Uterus (tissue), 2 donors: Measurements from ENCODE around the gene RBM5.

Experiments used
- CTCF ChIP-seq, 4 experiments: fragments of 200-600 bp in 2 of 4; fragments of 450-650 bp in 2 of 4; sonication (generic) in 2 of 4; IDR thresholded peaks; one replicate each; pipeline ENCODE4 v1.5.1; 2016 to 2019; ENCODE audit warnings: antibody characterized with exemption in 4 of 4, mild to moderate bottlenecking in 2 of 4, moderate library complexity in 1 of 4
- POLR2A ChIP-seq, 2 donors: fragments of 450-650 bp; IDR thresholded peaks; one replicate each; pipeline ENCODE4 v1.6.1; 2016; ENCODE audit warnings: antibody characterized with exemption in 2 of 2, mild to moderate bottlenecking in 1 of 2, moderate library complexity in 1 of 2

GRCh38 chr3:50128001-50128400, 39.3 kb downstream of the RBM5 start:
- no peak for TF ChIP-seq POLR2A (IDR thresholded peaks at IDR 0.05)
- no peak for TF ChIP-seq CTCF (IDR thresholded peaks at IDR 0.05)
